GM21723 (cell line): ENCODE results near the gene MLLT6.
A peak's percentile ranks its signal among the peaks of the same experiment; 100 is the strongest.

Source experiments
- ATAC-seq: cut with Tn5 transposase; IDR thresholded peaks from one replicate; pipeline ENCODE4 v1.9.1; 2021; ENCODE audit warnings: mild to moderate bottlenecking, moderate library complexity; ENCODE audit not compliant: unreplicated experiment

The MLLT6 gene

GRCh38 chr17:38674749-38675615 is 30.1 kb upstream of the MLLT6 start, which contains the start of gene EPOP:
EPOP (minus strand) TSS chr17:38674957; CDS start chr17:38674495, 462 bp downstream.
- ATAC-seq = peak; percentile 68

- no peak for ATAC-seq
These were observed 28.2 kb upstream of the MLLT6 start for GRCh38 chr17:38676706-38677504.

- ATAC-seq = no peak
These were observed 27.3 kb upstream of the MLLT6 start for GRCh38 chr17:38677819-38678218.

- ATAC-seq = no peak
These were observed 24.0 kb upstream of the MLLT6 start for GRCh38 chr17:38681096-38681495.

- no peak for ATAC-seq
These were observed 19.6 kb upstream of the MLLT6 start for GRCh38 chr17:38685491-38685890.

- no peak for ATAC-seq
These were observed 17.8 kb upstream of the MLLT6 start for GRCh38 chr17:38687286-38687685.

GRCh38 chr17:38690386-38690785 is 14.7 kb upstream of the MLLT6 start:
- no peak for ATAC-seq

- no peak for ATAC-seq
These were observed 13.9 kb upstream of the MLLT6 start for GRCh38 chr17:38691154-38691553.

GRCh38 chr17:38693700-38694329 is 11.3 kb upstream of the MLLT6 start:
- no peak for ATAC-seq

- ATAC-seq = no peak
These were observed 7.8 kb upstream of the MLLT6 start for GRCh38 chr17:38697061-38697820.

GRCh38 chr17:38698760-38699159 is 6.3 kb upstream of the MLLT6 start:
- ATAC-seq = no peak

GRCh38 chr17:38701504-38702165 is 3.4 kb upstream of the MLLT6 start:
- peak; percentile 26 for ATAC-seq

- ATAC-seq = peak; percentile 24
These were observed 2.7 kb upstream of the MLLT6 start for GRCh38 chr17:38702166-38702915.

GRCh38 chr17:38702916-38703741 is 1.9 kb upstream of the MLLT6 start:
- no peak for ATAC-seq

- peak; percentile 23 for ATAC-seq
These were observed 1.1 kb upstream of the MLLT6 start for GRCh38 chr17:38703742-38704605.

GRCh38 chr17:38705523-38705802 is 390 bp downstream of the MLLT6 start:
- ATAC-seq = no peak

- no peak for ATAC-seq
These were observed 881 bp downstream of the MLLT6 start for GRCh38 chr17:38705803-38706504.
